ENCODE results near the gene PCF11.

- TF ChIP-seq EZH2 (IDR thresholded peaks at IDR 0.05; ENCODE audit: low read length, unreplicated experiment): no peak
- TF ChIP-seq, protein P1, sequence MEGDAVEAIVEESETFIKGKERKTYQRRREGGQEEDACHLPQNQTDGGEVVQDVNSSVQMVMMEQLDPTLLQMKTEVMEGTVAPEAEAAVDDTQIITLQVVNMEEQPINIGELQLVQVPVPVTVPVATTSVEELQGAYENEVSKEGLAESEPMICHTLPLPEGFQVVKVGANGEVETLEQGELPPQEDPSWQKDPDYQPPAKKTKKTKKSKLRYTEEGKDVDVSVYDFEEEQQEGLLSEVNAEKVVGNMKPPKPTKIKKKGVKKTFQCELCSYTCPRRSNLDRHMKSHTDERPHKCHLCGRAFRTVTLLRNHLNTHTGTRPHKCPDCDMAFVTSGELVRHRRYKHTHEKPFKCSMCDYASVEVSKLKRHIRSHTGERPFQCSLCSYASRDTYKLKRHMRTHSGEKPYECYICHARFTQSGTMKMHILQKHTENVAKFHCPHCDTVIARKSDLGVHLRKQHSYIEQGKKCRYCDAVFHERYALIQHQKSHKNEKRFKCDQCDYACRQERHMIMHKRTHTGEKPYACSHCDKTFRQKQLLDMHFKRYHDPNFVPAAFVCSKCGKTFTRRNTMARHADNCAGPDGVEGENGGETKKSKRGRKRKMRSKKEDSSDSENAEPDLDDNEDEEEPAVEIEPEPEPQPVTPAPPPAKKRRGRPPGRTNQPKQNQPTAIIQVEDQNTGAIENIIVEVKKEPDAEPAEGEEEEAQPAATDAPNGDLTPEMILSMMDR (conservative IDR thresholded peaks at IDR 0.05; ENCODE audit: low read depth, low read length): no peak
- TF ChIP-seq EZH2phosphoT487 (IDR thresholded peaks at IDR 0.05; ENCODE audit: borderline replicate concordance, low read length): no peak
Measured at GRCh38 chr11:83193315-83194280, 36.7 kb downstream of the PCF11 start, which contains the start of gene ANKRD42.
